Measurements from ENCODE around the gene UBB. TPM values are rescaled to one million over a fixed set of nuclear protein-coding genes. Genes with fewer than 3 reads are reported as not detected.
"Not testable (repeated sequence)": the region's sequence is repeated elsewhere in the genome, so short reads cannot be mapped to it uniquely, and the experiment has no call there.

The UBB gene
- total RNA-seq, 1 experiment from 2014 or later: 1,479 TPM

DNA sequence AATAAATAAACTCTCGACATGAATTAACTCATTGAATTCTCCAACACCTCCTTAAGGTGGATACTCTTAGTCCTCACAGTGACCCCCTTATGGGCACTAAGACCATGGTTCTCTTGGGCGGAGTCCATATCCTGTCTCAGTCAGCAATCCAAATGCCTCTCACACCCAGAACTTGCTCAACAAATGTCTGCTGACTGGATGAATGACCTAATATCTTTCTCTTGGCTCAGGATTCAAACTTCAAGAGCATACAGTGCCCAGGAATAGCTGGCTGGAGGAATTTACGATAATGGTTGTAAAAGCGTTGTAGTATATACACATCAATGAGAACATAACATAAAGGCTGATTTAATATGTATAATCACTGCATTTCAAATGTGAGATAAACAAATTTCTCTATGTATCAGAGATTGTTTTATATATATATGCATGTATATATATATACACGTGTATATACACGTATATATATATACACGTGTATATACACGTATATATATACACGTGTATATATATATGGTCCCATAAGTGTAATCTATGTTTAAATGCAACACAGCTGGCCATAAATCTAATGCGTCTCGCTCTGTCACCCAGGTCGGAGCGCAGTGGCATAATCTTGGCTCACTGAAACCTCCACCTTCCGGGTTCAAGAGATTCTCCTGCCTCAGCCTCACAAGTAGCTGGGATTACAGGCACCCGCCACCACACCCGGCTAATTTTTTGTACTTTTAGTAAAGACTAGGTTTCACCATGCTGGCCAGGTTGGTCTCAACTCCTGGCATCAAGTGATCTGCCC lies 6.5 kb upstream of the UBB start:
- no peak for DNase-seq (ENCODE audit: extremely low read depth, low read depth)

GRCh38 chr17:16377941-16378341 lies 3.0 kb upstream of the UBB start:
- peak; percentile 35 for DNase-seq (ENCODE audit: extremely low read depth, low read depth)

DNA sequence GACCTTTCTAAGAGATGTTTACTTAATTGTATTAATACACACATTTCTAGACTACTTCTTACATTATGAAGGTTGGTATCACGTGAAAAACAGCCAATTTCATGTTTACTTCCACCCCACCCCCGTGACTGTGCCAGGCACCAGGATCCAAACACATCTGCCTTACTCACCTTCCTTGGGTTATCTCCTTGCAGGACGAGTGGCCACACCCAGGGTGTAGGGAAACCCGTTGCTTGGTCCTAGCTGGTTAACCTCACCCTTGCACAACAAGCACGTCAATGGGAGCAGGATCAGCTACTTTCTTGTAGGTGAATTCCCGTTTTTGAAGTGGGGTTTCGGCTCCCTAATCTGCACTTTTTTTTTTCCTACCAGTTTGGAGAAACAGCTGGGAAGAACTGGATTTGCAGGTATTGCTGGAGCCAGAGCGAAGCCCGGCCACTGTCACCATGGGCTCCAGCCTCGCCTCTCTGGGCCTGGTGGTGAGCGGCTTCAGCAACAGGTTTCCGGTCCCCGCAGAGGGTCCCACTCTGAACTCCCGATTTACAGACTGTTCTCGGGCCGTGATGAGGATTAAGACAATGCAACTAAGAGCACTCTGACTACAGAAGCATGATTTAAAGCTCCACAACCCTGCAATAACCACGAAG lies 2.1 kb upstream of the UBB start:
- no peak for DNase-seq (ENCODE audit: extremely low read depth, low read depth)

GRCh38 chr17:16379654-16380053 lies 1.2 kb upstream of the UBB start:
- no peak for DNase-seq (ENCODE audit: extremely low read depth, low read depth)

DNA sequence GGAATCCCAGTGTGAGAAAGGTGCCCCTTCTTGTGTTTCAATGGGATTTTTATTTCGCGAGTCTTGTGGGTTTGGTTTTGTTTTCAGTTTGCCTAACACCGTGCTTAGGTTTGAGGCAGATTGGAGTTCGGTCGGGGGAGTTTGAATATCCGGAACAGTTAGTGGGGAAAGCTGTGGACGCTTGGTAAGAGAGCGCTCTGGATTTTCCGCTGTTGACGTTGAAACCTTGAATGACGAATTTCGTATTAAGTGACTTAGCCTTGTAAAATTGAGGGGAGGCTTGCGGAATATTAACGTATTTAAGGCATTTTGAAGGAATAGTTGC lies 567 bp downstream of the UBB start:
- no peak for DNase-seq (ENCODE audit: extremely low read depth, low read depth)

GRCh38 chr17:16383216-16383615 lies 2.3 kb downstream of the UBB start:
- DNase-seq (ENCODE audit: extremely low read depth, low read depth): no peak

- no peak for DNase-seq (ENCODE audit: extremely low read depth, low read depth)
Measured at GRCh38 chr17:16383772-16384287, 2.9 kb downstream of the UBB start.

DNA sequence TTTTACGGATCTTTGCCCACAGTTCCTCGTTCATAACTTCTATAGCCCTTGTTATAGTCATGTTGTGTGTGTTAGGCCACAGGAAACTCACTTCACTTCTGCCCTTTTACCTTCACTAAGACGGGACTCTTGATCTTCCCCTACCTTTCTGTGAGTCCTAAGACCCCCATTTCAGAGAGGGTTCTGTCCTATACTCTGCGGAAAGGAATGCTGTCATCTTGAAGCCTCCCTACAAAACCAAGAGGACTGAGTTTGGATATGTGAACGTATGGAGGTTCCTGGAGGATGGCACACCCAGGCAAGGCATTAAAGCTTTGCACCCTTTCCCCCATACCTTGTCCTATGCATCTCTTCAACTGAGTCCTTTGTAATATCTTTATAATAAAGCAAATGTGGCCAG lies 3.7 kb downstream of the UBB start:
- DNase-seq (ENCODE audit: extremely low read depth, low read depth): no peak

DNA sequence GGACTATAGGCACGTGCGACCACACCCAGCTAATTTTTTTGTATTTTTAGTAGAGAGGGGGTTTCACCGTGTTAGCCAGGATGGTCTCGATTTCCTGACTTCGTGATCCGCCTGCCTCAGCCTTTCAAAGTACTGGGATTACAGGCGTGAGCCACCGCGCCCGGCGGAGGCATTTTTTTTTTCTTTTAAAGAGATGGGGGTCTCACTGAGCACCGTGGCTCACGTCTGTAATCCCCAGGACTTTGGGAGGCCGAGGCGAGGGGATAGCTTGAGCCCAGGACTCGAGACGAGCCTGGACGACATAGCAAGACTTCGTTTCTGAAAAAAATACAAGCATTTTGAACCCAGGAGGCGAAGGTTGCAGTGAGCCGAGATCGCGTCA lies 5.2 kb downstream of the UBB start:
- DNase-seq (ENCODE audit: extremely low read depth, low read depth): not testable (repeated sequence)

DNA sequence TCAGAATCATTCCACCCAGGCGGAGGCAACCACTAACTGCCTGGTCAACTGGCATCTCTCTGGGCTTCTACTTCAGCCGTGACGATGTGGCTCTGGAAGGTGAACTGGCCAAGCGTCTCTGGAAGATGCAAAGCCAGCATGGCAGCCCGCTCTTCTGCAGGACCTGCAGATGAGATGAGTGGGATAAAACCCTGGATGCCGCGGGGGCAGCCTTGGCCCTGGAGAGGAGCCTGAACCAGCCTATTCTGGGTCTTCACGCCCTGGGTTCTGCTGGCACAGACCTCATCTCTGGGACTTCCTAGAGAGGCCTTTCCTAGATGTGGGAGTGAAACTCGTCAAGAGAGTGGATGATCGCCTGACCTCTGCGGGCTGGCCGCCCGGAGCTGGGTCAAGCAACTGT lies 10.6 kb downstream of the UBB start:
- no peak for DNase-seq (ENCODE audit: extremely low read depth, low read depth)

DNA sequence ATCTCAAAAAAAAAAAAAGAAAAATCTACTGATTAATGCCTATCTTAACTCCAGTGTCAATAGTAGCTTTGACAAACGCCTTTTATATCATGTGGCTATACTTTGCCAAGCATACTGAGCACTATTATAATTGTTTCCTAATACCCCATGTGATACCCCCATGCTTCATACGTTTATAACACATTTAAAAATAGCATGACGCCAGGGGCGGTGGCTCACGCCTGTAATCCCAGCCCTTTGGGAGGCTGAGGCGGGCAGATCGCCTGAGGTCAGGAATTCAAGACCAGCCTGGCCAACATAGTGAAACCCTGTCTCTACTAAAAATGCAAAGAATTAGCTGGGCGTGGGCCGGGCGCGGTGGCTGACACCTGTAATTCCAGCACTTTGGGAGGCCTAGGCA lies 11.6 kb downstream of the UBB start:
- DNase-seq (ENCODE audit: extremely low read depth, low read depth): not testable (repeated sequence)

DNA sequence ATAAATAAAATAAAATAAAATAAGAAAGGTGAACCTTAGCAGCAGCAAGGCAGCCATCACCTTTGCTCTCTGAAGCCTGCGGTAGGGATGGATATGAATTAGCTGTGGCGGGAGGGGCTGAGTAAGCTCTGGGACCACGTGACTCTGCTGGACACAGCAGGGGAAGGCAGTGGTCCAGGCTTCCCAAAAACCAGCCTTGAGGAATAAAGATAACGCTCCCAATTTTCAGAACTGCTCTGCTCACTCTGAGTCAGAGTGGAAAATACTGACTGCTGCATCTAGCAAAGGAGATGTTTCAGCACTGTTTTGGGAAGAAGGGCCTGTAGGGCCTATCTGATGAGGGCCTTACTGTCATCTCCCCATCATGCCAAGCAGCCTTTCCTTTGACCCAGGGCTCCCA lies 15.0 kb downstream of the UBB start:
- not testable (repeated sequence) for DNase-seq (ENCODE audit: extremely low read depth, low read depth)

DNA sequence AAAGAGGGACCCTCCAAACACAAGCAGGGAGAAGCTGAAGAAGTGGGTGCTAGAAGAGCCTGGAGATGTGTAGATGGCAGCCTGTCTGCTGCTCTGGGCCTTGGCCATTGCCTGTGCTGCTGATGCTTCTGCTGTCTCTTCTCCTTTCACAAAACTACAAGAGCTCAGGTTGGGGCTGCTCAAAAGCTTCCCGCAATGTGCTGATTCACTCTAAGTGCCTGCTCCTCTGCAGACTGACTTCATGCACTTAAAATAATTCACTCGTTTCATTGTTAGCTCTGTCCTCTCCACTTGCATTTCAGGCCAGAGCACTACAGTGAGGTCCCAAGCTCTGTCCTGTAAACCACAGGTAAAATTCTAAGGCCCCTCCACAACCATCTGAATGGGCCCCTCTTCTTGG lies 15.8 kb downstream of the UBB start:
- not testable (repeated sequence) for DNase-seq (ENCODE audit: extremely low read depth, low read depth)

DNA sequence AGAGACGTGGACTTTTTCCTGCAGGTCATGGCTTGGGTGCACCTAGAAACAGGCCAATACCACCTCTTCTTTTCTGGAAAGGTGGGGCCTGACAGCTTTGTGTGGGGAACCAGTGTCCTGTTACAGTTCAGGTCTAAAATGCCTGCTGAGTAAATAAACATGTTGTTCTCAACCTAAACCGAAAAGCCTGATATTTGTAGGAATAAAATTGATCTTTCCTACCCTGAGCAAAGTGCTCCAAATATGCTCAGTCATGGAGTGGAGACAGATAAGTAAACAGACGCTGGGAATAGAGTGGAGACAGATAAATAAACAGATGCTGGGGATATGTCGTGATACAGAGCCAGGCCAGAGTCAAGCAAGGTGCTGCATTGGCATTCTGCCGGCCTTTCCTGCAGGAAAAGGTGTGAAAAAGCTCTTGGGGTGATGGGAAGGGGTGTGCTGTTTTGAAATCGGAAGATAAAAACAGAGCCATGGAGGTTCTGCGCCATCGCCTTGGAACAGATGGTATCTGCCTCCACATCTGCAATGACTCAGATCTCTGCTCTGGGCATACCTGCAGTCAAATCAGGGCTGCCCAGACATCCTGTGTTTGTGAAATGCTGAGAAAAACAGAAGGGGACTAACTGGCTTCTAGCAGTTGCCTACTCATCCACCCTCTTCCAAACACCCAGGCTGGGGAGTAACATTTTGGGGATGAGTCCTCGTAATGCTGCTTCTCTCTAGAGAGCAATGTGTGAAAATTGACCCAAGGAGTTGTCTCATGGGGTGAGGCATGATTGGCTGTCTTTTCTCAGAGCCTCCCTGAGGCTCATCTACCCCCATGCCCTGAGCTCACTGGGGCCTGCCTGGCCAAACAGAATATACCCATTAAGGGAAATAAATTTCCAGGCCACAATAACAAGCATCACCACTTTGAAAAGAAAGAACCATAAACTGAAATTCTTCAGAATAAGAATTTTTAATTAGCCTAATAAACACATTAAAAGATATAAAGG lies 17.7 kb downstream of the UBB start:
- no peak for DNase-seq (ENCODE audit: extremely low read depth, low read depth)

GRCh38 chr17:16403847-16404246 lies 23.0 kb downstream of the UBB start:
- DNase-seq (ENCODE audit: extremely low read depth, low read depth): not testable (repeated sequence)

DNA sequence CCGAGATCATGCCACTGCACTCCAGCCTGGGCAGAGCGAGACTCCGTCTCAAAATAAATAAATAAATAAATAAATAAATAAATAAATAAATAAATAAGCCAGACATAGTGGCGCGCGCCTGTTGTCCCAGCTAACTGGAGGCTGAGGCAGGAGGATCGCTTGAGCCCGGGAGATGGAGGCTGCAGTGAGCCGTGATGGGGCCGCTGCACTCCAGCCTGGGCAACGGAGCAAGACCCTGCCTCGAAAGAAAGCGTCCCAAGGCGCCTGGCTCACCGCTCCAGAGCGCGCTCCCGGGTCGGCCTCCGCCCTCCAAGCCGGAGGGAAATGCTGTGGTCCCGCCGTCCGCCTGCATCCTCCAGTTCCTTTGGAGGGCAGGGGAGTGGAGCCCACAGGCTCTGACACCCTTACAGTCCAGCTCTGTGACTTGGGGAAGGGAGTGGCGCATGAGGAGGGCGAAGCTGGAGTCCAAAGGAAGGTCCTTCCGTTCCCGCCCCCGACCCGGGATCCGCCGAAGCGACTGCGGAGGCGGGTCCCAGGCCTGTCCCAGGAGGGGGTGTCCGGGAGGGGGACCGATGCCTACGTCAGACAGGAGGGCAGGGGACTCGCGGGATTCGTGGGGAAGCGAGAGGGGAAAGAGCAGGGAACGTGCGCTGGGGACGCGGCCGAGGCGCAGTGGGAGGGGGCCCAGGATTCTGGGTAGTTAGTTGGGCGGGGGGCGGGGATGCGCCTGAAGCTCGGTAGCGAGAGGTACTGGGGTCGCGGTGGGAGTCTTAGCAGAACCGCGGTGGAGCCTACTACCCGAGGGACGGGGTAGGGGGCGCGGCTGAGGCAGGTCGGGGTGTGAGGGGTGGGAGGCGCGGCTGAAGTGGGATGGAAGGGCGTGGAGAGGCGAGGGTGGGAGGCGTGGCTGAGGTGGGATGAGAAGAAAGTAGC lies 26.1 kb downstream of the UBB start:
- DNase-seq (ENCODE audit: extremely low read depth, low read depth): peak; percentile 25

DNA sequence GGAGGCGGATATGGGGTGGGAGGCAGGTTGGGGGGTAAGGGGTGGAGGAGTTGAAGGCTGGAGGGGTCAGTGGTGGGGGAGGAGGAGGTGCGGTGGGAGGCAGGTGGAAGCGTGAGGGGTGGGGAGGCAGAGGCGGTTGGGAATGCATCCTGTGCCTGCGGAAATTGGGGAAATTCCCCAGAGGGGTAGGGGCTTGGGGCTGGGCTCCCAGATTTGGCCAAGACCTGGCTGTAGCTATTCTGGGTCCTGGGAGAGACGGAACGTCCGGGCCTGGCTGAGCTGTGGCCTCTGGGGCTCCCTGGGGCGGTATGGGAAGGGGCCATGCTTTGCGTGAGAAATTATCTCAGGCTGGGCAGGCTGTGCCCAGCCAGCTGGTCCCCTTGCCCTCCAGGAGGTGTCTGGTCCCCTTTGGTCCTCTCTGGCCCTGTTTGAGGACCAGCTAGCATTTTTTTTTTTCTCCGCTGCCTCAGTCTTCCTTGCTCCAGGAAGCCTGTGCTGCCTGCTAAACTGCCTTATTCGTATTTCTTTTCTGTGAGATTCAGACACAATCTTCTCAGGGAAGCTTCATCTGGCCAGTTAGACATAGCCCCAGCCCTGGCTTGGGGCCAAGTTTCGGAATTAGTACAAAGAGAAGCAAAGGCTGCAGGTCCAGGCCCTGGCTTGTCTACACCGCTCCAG lies 27.2 kb downstream of the UBB start:
- no peak for DNase-seq (ENCODE audit: extremely low read depth, low read depth)

DNA sequence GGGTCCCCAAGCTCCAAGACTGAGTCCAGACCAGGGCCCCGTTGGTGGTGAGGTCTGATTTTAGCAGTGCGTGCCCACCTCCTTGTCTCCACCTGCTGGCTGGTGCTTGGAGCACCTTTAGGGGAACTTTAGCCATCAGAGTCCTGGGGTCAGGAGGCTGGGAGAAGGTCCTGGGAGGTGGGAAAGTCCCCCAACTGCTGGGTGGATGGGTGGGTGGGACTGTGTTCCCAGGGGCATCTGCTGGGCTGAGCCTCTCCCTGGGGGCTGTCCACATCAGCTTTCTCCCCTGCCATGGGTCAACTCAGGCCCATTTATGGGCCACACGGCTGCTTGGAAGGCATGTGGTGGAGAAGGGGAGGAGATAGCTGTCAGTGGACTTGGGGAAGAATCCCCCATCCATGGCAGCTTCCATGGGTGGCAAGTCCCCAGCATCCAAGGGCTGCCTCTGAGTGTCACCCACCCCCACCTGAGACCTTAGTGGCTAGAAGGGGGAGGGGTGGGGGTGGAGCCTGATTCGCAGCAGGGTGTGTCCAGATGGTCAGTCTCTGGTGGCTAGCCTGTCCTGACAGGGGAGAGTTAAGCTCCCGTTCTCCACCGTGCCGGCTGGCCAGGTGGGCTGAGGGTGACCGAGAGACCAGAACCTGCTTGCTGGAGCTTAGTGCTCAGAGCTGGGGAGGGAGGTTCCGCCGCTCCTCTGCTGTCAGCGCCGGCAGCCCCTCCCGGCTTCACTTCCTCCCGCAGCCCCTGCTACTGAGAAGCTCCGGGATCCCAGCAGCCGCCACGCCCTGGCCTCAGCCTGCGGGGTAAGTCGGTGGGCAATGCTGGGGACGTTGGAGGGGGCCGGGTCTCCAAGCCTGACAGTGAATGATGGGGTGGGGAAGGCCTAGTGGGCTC lies 34.4 kb downstream of the UBB start, which contains the start of gene TRPV2:
Gene TRPV2 (plus strand): TSS at position 541 of the 894 bp plus-strand sequence. CDS start 2,098 bp downstream, outside the sequence.
- no peak for DNase-seq (ENCODE audit: extremely low read depth, low read depth)
